ENCODE measurements around the gene TNRC6A.

- TF ChIP-seq REST (IDR thresholded peaks at IDR 0.05; ENCODE audit: borderline replicate concordance in 1 of 2, low read depth in 1 of 2, low read length in 2 of 2) (no peak), PAWR (CRISPR knock-in tag; IDR thresholded peaks at IDR 0.05; ENCODE audit: borderline replicate concordance) (no peak), TP53 (CRISPR knock-in tag; conservative IDR thresholded peaks at IDR 0.05) (no peak), ZNF563 (CRISPR knock-in tag; IDR thresholded peaks at IDR 0.05) (no peak), TCF7L2 (IDR thresholded peaks at IDR 0.05; ENCODE audit: low read depth, low read length) (no peak), BRCA1 (CRISPR knock-in tag; IDR thresholded peaks at IDR 0.05) (no peak), XRCC5 (optimal IDR thresholded peaks at IDR 0.05; ENCODE audit: low read length) (no peak), CTCF (CRISPR knock-in tag; IDR thresholded peaks at IDR 0.05) (no peak)
These were observed 120.2 kb downstream of the TNRC6A start for GRCh38 chr16:24849641-24850040.
